ENCODE results near the gene SERP2.

The SERP2 gene

GRCh38 chr13:44436589-44437337 is 63.1 kb downstream of the SERP2 start:
- Histone ChIP-seq H3K27me3 (no peaks in the 10 kb centered on the region), H3K4me3 (ENCODE audit: low read depth, low read length) (peak overlapping the region; percentile 94), H3K4me1 (peaks cover 6% of the 10 kb centered on the region), H3K36me3 (peaks cover 26% of the 10 kb centered on the region), H3K9me3 (no peaks in the 10 kb centered on the region)
- no peak for TF ChIP-seq CTCF (IDR thresholded peaks at IDR 0.05; ENCODE audit: low read depth, low read length)
- peak; percentile 97 for DNase-seq

GRCh38 chr13:44437356-44438233 is 64.0 kb downstream of the SERP2 start:
- DNase-seq = no peak
- TF ChIP-seq CTCF (IDR thresholded peaks at IDR 0.05; ENCODE audit: low read depth, low read length) = peak; percentile 33; the same call in 1 of the 2 replicates
- H3K27me3 ChIP-seq = no peaks in the 10 kb centered on the region
- no peaks in the 10 kb centered on the region for H3K9me3 ChIP-seq
- peaks cover 26% of the 10 kb centered on the region for H3K36me3 ChIP-seq
- H3K4me3 ChIP-seq (ENCODE audit: low read depth, low read length) = peak overlapping the region; percentile 67
- peaks cover 6% of the 10 kb centered on the region for H3K4me1 ChIP-seq

- Histone ChIP-seq H3K27me3 (no peaks in the 10 kb centered on the region), H3K4me1 (peaks cover 6% of the 10 kb centered on the region), H3K4me3 (ENCODE audit: low read depth, low read length) (no peak overlapping the region), H3K36me3 (peaks cover 20% of the 10 kb centered on the region), H3K9me3 (no peaks in the 10 kb centered on the region)
- no peak for DNase-seq
- TF ChIP-seq CTCF (IDR thresholded peaks at IDR 0.05; ENCODE audit: low read depth, low read length) = no peak; the same call in 1 of the 2 replicates
These were observed 64.6 kb downstream of the SERP2 start for GRCh38 chr13:44438234-44438579.

GRCh38 chr13:44439452-44440024 is 65.9 kb downstream of the SERP2 start:
- H3K9me3 ChIP-seq = no peaks in the 10 kb centered on the region

GRCh38 chr13:44440046-44440608 is 66.5 kb downstream of the SERP2 start:
- no peak for TF ChIP-seq CTCF (IDR thresholded peaks at IDR 0.05; ENCODE audit: low read depth, low read length)
- Histone ChIP-seq H3K9me3 (no peaks in the 10 kb centered on the region), H3K36me3 (0 out of 2 replicates have a peak, but pooled peaks cover 3% of the 10 kb centered on the region), H3K27me3 (no peaks in the 10 kb centered on the region), H3K4me3 (ENCODE audit: low read depth, low read length) (no peak overlapping the region), H3K4me1 (peaks cover 3% of the 10 kb centered on the region)
- no peak for DNase-seq

More at GRCh38 chr13:44439452-44440024, 65.9 kb downstream of the SERP2 start:
- Histone ChIP-seq H3K36me3 (peaks cover 7% of the 10 kb centered on the region), H3K4me1 (peaks cover 5% of the 10 kb centered on the region), H3K4me3 (ENCODE audit: low read depth, low read length) (no peak overlapping the region), H3K27me3 (no peaks in the 10 kb centered on the region)
- no peak for DNase-seq
- no peak for TF ChIP-seq CTCF (IDR thresholded peaks at IDR 0.05; ENCODE audit: low read depth, low read length)
